Mucosa of stomach (tissue), 1 donor: ENCODE data around the gene PTPRD.

Experiments used
- H3K27me3 ChIP-seq: one replicate; pipeline ENCODE4 v1.7.0; 2013; ENCODE audit warnings: mild to moderate bottlenecking, low read length; ENCODE audit not compliant: control insufficient read depth, insufficient read depth
- H3K36me3 ChIP-seq: one replicate; pipeline ENCODE4 v1.7.0; 2013; ENCODE audit warnings: low read length; ENCODE audit not compliant: control insufficient read depth, insufficient read depth
- H3K4me1 ChIP-seq: one replicate; pipeline ENCODE4 v1.7.0; 2013; ENCODE audit warnings: mild to moderate bottlenecking, low read length; ENCODE audit not compliant: control insufficient read depth, insufficient read depth
- H3K4me3 ChIP-seq: one replicate; pipeline ENCODE4 v1.7.0; 2013; ENCODE audit warnings: low read length
- H3K9ac ChIP-seq: one replicate; pipeline ENCODE4 v1.7.0; 2013; ENCODE audit warnings: mild to moderate bottlenecking, low read length, moderate library complexity
- H3K9me3 ChIP-seq: one replicate; pipeline ENCODE4 v1.7.0; 2013; ENCODE audit warnings: mild to moderate bottlenecking, low read length, moderate library complexity; ENCODE audit not compliant: control insufficient read depth
- donor health status: Pancreatic carcinoma.

The PTPRD gene

DNA sequence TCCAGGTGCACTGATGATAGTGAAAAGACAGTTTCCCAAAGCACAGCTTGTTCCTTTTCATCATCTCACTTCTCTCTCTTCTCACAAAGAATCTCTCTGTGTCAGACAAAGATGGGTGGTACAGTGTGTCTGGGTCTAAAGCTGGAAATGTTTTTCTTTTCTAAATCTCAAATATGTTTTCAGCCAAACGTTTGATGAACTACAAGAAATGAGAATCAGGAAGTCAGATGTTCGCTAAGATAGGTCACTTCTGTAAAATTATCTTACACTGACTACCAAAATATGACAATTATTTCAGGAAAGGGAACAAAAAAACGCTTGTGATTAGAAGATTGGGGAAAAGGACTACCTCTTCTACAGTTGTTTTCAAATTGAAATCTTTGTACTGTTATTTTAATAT lies 708.8 kb downstream of the PTPRD start:
- H3K4me1 ChIP-seq = no peaks in the 10 kb centered on the region
- no peaks in the 10 kb centered on the region for H3K36me3 ChIP-seq
- H3K27me3 ChIP-seq = no peaks in the 10 kb centered on the region
- H3K4me3 ChIP-seq = no peak overlapping the region
- H3K9ac ChIP-seq = no peak overlapping the region
- no peaks in the 10 kb centered on the region for H3K9me3 ChIP-seq

- H3K27me3 ChIP-seq = no peaks in the 10 kb centered on the region
- H3K9me3 ChIP-seq = no peaks in the 10 kb centered on the region
- H3K36me3 ChIP-seq = no peaks in the 10 kb centered on the region
- H3K4me1 ChIP-seq = no peaks in the 10 kb centered on the region
- H3K9ac ChIP-seq = no peak overlapping the region
- no peak overlapping the region for H3K4me3 ChIP-seq
These were observed 711.2 kb downstream of the PTPRD start for GRCh38 chr9:9901624-9902023.

- Histone ChIP-seq H3K9ac (no peak overlapping the region), H3K36me3 (no peaks in the 10 kb centered on the region), H3K4me1 (no peaks in the 10 kb centered on the region), H3K27me3 (no peaks in the 10 kb centered on the region), H3K9me3 (no peaks in the 10 kb centered on the region), H3K4me3 (no peak overlapping the region)
These were observed 719.0 kb downstream of the PTPRD start for GRCh38 chr9:9893837-9894236.

DNA sequence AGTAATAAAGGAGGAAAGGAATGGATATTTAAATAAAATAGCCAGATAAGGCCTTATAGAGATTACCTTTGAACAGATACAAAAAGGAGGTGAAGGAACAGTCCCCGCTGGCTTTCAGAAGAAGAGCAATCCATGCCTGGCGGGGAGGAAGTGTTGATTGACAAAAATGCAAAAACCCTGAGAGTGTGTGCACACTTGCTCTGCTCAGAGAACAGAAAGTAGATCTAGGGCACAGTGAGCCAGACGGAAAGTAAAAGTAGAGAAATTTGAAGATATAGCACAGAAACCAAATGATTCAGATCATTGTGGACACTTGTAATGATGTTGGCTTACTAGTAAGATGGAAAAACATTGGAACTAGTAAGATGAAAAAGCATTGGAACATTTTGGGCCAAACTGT lies 720.6 kb downstream of the PTPRD start:
- Histone ChIP-seq H3K27me3 (no peaks in the 10 kb centered on the region), H3K9me3 (no peaks in the 10 kb centered on the region), H3K4me1 (no peaks in the 10 kb centered on the region), H3K9ac (no peak overlapping the region), H3K36me3 (no peaks in the 10 kb centered on the region), H3K4me3 (no peak overlapping the region)

DNA sequence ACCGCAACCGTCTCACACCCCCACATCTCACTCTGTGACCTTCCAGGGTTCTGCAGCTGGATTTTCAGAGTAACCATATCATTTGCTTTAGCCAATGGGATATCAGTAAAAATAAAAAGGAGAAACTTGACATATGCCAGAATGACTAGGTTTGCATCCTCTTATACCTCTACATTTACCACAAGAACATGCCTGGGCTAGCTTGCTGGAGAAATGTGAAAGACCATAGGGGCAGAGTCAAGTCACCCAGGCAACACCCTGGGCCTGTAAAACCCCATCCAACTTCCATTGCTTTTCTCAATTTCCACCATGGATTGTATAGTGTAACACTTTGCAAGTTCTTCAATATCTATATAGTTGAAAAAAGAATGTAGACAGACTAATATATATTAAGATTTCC lies 731.1 kb downstream of the PTPRD start:
- Histone ChIP-seq H3K9ac (no peak overlapping the region), H3K36me3 (no peaks in the 10 kb centered on the region), H3K27me3 (no peaks in the 10 kb centered on the region), H3K9me3 (no peaks in the 10 kb centered on the region), H3K4me3 (no peak overlapping the region), H3K4me1 (no peaks in the 10 kb centered on the region)

GRCh38 chr9:9874270-9874669 lies 738.5 kb downstream of the PTPRD start:
- no peak overlapping the region for H3K4me3 ChIP-seq
- H3K9ac ChIP-seq = no peak overlapping the region
- no peaks in the 10 kb centered on the region for H3K27me3 ChIP-seq
- no peaks in the 10 kb centered on the region for H3K9me3 ChIP-seq
- no peaks in the 10 kb centered on the region for H3K36me3 ChIP-seq
- H3K4me1 ChIP-seq = no peaks in the 10 kb centered on the region

DNA sequence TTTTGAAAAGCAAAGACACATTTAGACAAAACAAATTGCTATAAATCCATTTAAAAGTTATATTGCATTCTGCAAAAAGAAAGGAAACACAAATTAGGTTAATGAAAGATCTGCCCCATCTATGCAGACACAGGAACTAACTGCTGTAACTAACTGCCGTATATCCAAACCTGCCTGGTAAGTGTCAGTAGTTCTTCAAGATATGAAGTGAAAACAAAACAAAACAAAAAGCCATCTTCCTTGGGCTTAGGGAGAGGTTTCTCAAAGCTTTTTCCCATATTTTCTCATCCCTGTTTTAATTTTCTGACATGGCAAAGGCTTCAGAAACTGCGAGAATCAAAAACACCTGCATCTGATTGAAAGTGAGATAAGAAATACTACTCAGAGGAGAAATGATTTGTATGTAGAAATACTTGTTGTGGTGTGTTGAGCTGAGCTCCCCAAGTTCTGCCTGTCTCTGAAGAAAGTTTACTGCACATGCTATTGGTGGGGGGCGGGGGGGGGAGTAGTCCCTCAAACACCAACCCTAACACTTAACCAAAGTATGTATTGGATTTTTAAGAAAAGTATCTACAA lies 750.5 kb downstream of the PTPRD start:
- Histone ChIP-seq H3K27me3 (no peaks in the 10 kb centered on the region), H3K4me3 (no peak overlapping the region), H3K9me3 (no peaks in the 10 kb centered on the region), H3K9ac (no peak overlapping the region), H3K4me1 (no peaks in the 10 kb centered on the region), H3K36me3 (no peaks in the 10 kb centered on the region)

DNA sequence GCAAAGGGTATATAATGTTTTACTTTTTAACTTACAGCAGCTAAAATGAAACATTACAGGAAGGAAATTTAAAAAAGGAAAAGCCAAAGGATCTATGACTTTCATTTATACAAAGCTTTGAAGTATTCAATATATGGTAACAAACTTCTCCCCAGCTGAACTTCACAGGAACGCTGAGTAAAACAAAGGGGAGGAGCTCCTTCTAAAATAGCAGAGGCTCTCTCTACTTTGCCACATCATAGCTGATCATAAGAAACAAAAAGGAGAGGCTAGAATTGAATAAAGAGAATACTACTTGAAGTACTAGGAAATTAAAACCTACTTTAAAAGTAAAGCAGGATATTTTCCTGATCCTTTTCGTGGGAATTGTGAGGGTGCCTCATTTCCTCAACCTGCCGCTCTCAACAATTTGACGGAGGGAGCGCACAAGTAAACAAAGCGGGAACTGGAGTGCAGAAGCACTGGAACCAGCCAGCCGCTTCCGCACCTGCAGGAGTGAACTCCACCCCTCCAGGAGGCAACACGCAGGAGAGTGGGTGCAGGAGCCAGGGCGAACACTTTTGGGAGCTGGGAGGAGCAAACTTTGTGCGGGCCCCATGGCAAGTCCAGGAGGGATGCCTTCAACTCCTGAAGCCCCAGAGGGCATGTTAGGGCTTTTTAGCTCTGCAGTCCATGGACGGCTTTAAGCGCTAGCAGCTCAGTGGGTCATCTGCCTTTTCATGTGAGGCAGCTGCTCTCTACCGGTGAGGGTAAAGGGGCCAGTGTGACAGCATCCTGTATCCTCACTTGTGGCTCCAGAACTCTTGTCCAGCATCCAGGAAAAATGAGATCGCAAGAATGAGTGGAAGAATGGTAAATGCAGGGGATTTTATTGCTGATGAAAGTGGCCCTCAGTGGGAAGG lies 757.4 kb downstream of the PTPRD start:
- H3K27me3 ChIP-seq = no peaks in the 10 kb centered on the region
- no peaks in the 10 kb centered on the region for H3K9me3 ChIP-seq
- H3K4me3 ChIP-seq = no peak overlapping the region
- H3K9ac ChIP-seq = no peak overlapping the region
- no peaks in the 10 kb centered on the region for H3K4me1 ChIP-seq
- no peaks in the 10 kb centered on the region for H3K36me3 ChIP-seq

DNA sequence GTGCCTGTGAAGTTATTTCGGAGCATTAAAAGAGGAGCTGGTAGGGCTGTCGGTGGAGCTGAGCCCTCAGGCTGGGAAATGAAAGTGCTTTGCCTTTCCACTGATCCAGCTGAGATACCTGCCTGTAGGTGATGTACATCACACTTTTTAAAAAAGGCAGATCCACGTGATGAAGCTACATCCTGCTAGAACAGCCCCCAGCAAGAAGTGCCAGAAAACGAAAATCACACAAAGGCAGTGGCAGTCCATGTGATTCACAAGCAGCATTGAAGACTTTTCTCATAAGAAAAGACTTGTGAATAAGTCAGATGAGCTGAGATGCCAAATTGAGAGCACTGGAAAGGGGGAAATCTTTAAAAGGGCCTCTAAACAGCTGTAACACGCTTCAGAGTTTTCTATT lies 765.1 kb downstream of the PTPRD start:
- Histone ChIP-seq H3K27me3 (no peaks in the 10 kb centered on the region), H3K36me3 (no peaks in the 10 kb centered on the region), H3K4me3 (no peak overlapping the region), H3K4me1 (no peaks in the 10 kb centered on the region), H3K9me3 (no peaks in the 10 kb centered on the region), H3K9ac (no peak overlapping the region)

DNA sequence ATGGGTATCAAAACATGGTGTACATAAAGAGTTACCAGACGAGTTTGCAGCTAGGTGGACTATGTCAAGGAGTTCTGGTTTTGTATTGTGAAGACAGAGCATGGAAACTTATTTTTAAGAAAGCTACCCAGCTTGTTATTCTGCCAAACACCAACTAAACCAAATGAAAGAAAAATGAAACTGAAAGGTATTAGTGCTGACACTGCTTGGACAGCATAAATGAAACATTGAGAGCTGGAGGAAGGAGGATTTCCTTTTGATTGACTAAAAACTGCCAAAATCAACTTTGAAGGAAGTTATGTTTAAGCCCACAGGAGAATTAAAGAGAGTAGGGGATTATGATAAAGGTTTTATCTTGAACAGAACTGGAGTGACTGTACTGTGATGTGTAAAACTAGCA lies 766.2 kb downstream of the PTPRD start:
- no peaks in the 10 kb centered on the region for H3K4me1 ChIP-seq
- no peaks in the 10 kb centered on the region for H3K9me3 ChIP-seq
- no peaks in the 10 kb centered on the region for H3K36me3 ChIP-seq
- no peak overlapping the region for H3K4me3 ChIP-seq
- H3K9ac ChIP-seq = no peak overlapping the region
- no peaks in the 10 kb centered on the region for H3K27me3 ChIP-seq

DNA sequence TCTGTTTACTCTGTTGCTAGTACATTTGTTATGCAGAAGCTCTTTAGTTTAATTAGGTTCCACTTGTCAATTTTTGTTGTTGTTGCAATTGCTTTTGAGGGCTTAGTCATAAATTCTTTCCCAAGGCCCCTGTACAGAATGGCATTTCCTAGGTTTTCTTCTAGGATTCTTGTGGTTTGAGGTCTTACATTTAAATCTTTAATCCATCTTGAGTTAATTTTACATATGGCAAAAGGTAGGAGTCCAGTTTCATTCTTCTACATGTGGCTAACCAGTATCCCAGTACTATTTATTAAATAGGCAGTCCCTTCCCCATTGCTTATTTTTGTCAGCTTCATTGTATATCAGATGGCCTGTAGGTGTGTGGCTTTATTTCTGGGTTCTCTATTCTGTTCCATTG lies 792.4 kb downstream of the PTPRD start:
- Histone ChIP-seq H3K4me3 (no peak overlapping the region), H3K9ac (no peak overlapping the region), H3K27me3 (no peaks in the 10 kb centered on the region), H3K4me1 (no peaks in the 10 kb centered on the region), H3K9me3 (no peaks in the 10 kb centered on the region), H3K36me3 (no peaks in the 10 kb centered on the region)

DNA sequence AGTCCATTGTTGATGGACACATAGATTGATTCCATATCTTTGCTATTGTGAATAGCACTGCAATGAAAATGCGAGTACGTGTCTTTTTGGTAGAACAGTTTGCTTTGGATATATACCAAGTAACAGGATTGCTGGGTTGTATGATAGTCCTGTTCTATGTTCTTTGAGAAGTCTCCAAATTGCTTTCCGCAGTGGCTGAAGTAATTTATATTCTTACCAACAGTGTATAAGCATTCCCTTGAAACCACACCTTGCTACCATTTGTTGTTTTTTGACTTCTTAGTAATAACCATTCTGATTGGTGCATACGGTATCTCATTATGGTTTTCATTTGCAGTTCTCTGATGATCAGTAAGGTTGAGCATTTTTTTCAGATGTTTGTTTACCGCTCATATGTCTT lies 792.9 kb downstream of the PTPRD start:
- Histone ChIP-seq H3K4me3 (no peak overlapping the region), H3K27me3 (no peaks in the 10 kb centered on the region), H3K9me3 (no peaks in the 10 kb centered on the region), H3K9ac (no peak overlapping the region), H3K4me1 (no peaks in the 10 kb centered on the region), H3K36me3 (no peaks in the 10 kb centered on the region)
